WERI-Rb-1 (cell line): Measurements from ENCODE around the gene SLC25A51.
"Not testable (repeated sequence)": the region's sequence is repeated elsewhere in the genome, so short reads cannot be mapped to it uniquely, and the experiment has no call there.

Experiments
- DNase-seq: peaks from one replicate; pipeline ENCODE4 v3.0.0-alpha.2; 2020
- H3K27ac ChIP-seq: fragments of 250-450 bp; sonication (Bioruptor Pico); 2 replicates; pipeline ENCODE4 v1.5.1; 2020; ENCODE audit warnings: mild to moderate bottlenecking, moderate library complexity
- H3K27me3 ChIP-seq: fragments of 250-450 bp; sonication (Bioruptor Pico); 2 replicates; pipeline ENCODE4 v1.5.1; 2021; ENCODE audit warnings: mild to moderate bottlenecking, low read depth, moderate library complexity; ENCODE audit not compliant: insufficient read depth, severe bottlenecking
- H3K36me3 ChIP-seq: fragments of 250-450 bp; sonication (Bioruptor Pico); 2 replicates; pipeline ENCODE4 v1.5.1; 2020; ENCODE audit warnings: mild to moderate bottlenecking, moderate library complexity
- H3K4me3 ChIP-seq: 2 replicates; pipeline ENCODE4 v1.5.1; 2011; ENCODE audit warnings: low read depth, mild to moderate bottlenecking, control low read depth, low read length
- H3K9me3 ChIP-seq: fragments of 250-450 bp; sonication (Bioruptor Pico); 2 replicates; pipeline ENCODE4 v1.5.1; 2021; ENCODE audit warnings: mild to moderate bottlenecking, moderate library complexity; ENCODE audit not compliant: severe bottlenecking
- TF ChIP-seq, protein P1 (sequence below): IDR thresholded peaks from 2 replicates; pipeline ENCODE4 v1.5.1; 2011; ENCODE audit warnings: low read depth, mild to moderate bottlenecking, control low read depth, inconsistent platforms, low read length

The SLC25A51 gene

DNA sequence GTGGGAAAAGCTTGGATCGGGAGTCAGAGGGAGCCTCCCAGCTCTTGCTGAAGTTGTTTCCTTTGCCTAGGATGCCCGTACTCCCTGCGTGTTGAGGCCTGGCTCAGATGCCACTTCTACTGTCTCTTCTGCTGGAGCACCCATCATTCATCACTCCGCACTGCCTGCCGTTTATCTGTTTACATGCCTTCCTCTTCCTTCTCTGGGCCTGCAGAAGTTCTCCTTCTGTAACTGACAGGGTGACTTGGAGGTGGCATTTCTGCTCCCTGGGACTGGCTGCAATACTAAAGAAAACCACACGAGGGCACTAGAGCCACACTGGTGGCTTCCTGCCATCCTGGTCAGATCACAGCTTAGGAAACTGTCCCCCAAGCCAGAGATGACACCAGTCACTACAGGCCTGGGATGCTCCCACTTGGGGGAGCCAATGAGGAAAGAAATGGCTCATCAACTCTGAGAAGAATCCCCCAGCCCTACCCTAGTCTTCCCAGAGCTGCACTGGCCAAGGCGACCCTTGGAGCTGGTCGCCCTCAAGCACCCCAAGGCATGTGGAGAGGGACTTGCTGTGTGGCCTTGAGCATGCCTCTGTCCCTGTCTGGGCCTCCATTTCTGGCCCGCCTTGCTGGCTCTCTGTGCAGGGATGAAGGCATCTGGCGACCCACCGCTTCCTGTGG, 9.7 kb upstream of the SLC25A51 start:
- DNase-seq, result peak; percentile 88
- TF ChIP-seq, protein P1, sequence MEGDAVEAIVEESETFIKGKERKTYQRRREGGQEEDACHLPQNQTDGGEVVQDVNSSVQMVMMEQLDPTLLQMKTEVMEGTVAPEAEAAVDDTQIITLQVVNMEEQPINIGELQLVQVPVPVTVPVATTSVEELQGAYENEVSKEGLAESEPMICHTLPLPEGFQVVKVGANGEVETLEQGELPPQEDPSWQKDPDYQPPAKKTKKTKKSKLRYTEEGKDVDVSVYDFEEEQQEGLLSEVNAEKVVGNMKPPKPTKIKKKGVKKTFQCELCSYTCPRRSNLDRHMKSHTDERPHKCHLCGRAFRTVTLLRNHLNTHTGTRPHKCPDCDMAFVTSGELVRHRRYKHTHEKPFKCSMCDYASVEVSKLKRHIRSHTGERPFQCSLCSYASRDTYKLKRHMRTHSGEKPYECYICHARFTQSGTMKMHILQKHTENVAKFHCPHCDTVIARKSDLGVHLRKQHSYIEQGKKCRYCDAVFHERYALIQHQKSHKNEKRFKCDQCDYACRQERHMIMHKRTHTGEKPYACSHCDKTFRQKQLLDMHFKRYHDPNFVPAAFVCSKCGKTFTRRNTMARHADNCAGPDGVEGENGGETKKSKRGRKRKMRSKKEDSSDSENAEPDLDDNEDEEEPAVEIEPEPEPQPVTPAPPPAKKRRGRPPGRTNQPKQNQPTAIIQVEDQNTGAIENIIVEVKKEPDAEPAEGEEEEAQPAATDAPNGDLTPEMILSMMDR, result peak; percentile 91
- Histone ChIP-seq H3K9me3 (no peaks in the 10 kb centered on the region), H3K27ac (no peak overlapping the region), H3K36me3 (peaks cover 18% of the 10 kb centered on the region), H3K4me3 (no peak overlapping the region), H3K27me3 (no peaks in the 10 kb centered on the region)

DNA sequence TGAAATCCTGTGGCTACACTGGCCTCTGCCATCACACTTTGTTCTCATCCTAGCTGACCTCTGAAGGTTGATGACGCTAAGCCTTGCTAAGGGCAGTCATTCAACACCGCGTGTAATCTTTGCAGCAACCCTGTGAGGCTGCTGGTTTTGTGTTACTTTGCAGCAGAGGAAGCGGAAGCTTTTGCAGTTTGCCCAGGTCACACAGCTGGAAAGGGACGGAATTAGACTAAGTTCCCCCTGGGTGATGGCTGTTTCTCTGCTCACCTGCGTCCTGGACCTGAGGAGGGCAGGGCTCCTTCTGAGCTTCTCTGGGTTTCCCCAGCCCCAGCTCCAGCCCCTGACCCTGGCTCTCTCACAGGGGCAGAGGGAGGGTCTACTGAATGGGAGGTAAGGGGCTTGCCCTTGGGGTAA, 7.3 kb upstream of the SLC25A51 start:
- Histone ChIP-seq H3K27ac (no peak overlapping the region), H3K36me3 (peaks cover 6% of the 10 kb centered on the region; the same call in 1 of the 2 replicates), H3K9me3 (no peaks in the 10 kb centered on the region), H3K27me3 (no peaks in the 10 kb centered on the region), H3K4me3 (no peak overlapping the region)
- no peak for DNase-seq
- TF ChIP-seq, protein P1, result no peak

DNA sequence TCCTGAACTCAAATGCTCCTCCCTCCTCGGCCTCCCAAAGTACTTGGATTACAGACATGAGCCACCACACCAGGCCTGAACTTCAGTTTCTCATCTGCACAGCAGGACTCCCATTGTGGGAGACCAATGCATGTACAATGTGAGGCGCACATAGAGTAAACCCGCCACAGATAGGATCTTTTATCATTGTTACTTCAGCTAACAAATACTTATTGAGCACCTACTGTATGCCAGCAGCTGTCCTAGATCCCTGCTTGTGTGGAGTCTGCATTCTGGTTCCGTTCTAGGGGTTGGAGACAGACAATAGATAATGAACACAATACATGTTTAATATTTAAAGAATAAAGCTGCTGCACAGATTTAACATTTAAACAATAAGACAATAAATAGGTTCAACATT, 6.3 kb upstream of the SLC25A51 start:
- no peak for DNase-seq
- Histone ChIP-seq H3K9me3 (no peaks in the 10 kb centered on the region), H3K27me3 (no peaks in the 10 kb centered on the region)

DNA sequence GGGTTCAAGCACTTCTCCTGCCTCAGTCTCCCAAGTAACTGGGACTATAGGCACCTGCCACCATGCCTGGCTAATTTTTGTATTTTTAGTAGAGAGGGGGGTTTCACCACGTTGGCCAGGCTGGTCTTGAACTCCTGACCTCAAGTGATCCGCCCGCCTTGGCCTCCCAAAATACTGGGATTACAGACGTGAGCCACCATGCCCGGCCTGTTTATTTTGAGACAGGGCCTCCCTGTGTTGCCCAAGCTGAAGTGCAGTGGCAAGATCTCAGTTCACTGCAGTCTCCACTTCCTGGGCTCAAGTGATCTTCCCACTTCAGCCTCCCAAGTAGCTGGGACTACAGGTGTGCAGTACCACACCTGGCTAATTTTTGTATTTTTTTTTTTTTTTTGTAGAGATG, 5.9 kb upstream of the SLC25A51 start:
- not testable (repeated sequence) for H3K9me3 ChIP-seq, H3K27ac ChIP-seq, H3K36me3 ChIP-seq, DNase-seq, H3K4me3 ChIP-seq, H3K27me3 ChIP-seq

More for the DNA sequence above, 6.3 kb upstream of the SLC25A51 start:
- H3K4me3 ChIP-seq, result no peak overlapping the region
- TF ChIP-seq, protein P1, result no peak
- H3K36me3 ChIP-seq, result peaks cover 3% of the 10 kb centered on the region; the same call in 1 of the 2 replicates
- no peak overlapping the region for H3K27ac ChIP-seq

DNA sequence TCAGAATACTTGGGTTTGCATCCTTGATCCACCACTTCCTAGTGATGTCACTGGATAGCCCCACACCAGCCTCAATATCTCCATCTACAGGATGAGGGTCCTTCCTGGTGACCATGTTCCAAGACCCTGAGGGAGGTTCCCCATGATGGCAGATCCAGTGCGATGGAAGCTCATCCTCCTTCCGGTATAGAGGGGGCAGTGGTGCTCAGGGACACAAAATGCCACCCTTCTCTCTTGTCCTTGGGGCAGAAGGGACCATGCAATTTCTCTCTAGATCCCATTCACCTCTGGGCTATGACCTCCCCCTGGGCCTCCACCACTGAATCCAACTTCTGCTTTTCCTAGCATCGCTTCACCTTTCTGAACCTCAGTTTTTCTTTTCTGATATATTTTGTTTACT, 5.4 kb upstream of the SLC25A51 start:
- H3K9me3 ChIP-seq, result no peaks in the 10 kb centered on the region
- H3K27me3 ChIP-seq, result no peaks in the 10 kb centered on the region
- DNase-seq, result no peak
- TF ChIP-seq, protein P1, result no peak
- H3K4me3 ChIP-seq, result no peak overlapping the region
- H3K36me3 ChIP-seq, result no peaks in the 10 kb centered on the region
- no peak overlapping the region for H3K27ac ChIP-seq

DNA sequence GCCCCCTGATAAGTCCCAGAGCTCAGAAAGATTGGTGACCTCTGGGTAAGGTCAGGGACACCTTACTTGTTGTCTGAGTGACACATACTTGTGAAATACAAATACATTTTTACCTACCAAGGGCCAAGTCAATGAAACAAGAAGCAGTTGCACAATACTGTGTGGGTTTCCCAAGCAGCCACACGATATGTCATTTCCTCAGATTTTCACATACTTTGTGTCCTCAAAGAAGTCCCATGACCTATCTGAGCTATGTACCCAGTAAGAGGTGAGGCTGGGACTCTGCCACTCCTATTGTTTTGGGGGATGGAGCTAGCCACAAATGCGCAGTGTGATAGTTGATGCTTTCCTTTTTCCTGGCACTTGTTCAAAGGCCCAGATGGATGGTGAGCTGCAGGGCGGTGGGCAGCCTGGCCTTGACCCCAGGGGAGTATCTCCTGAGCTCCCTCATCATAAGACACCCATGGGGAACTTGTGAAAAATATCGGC, 4.8 kb upstream of the SLC25A51 start:
- Histone ChIP-seq H3K27ac (no peak overlapping the region), H3K9me3 (no peaks in the 10 kb centered on the region), H3K36me3 (no peaks in the 10 kb centered on the region), H3K27me3 (no peaks in the 10 kb centered on the region), H3K4me3 (no peak overlapping the region)
- DNase-seq, result no peak
- TF ChIP-seq, protein P1, result no peak
